Colonic mucosa (tissue), 4 donors: Measurements from ENCODE around the gene NUPR1. TPM values are rescaled to one million over a fixed set of nuclear protein-coding genes. Genes with fewer than 3 reads are reported as not detected.
"Not testable (repeated sequence)": the region's sequence is repeated elsewhere in the genome, so short reads cannot be mapped to it uniquely, and the experiment has no call there.

ENCODE experiments used
- DNase-seq: peaks from one replicate; pipeline ENCODE4 v3.0.0-alpha.2; 2020
- H3K27ac ChIP-seq: fragments of 200-600 bp; one replicate; pipeline ENCODE4 v1.8.0; 2021
- H3K27me3 ChIP-seq: fragments of 200-600 bp; one replicate; pipeline ENCODE4 v1.8.0; 2021
- H3K36me3 ChIP-seq: fragments of 200-600 bp; one replicate; pipeline ENCODE4 v1.8.0; 2021
- H3K4me1 ChIP-seq: fragments of 200-600 bp; one replicate; pipeline ENCODE4 v1.8.0; 2021; ENCODE audit warnings: mild to moderate bottlenecking
- H3K4me3 ChIP-seq: fragments of 200-600 bp; one replicate; pipeline ENCODE4 v1.8.0; 2021
- H3K9ac ChIP-seq, 2 donors: one replicate each; pipeline ENCODE4 v1.7.0; 2013; ENCODE audit warnings: control low read depth in 2 of 2, low read depth in 2 of 2, low read length in 2 of 2
- H3K9me3 ChIP-seq: fragments of 200-600 bp; one replicate; pipeline ENCODE4 v1.8.0; 2021
- intact Hi-C: fragments of 100-400 bp; cut with DNase I; formaldehyde crosslinking; loops from one replicate; pipeline ENCODE4 v1.14.1; 2022
- total RNA-seq, 2 donors: library from RNA; stranded (reverse); fragmentation: NEBNext Ultra II Directional in 1 of 2; extraction: Animal tissue kit (Norgen Biotek cat#: 25700) in 1 of 2; gene quantifications; one replicate each; pipeline ENCODE4 v1.2.1, GENCODE V29; 2021
- TF ChIP-seq, protein P1 (sequence below): fragments of 200-600 bp; IDR thresholded peaks from one replicate; pipeline ENCODE4 v1.8.0; 2022; ENCODE audit warnings: antibody characterized with exemption, mild to moderate bottlenecking
- donor health status: healthy.
- donor health status: DM: no; HTN: no; CAD: no.
- donor health status: DM: no; HTN: no; CAD: no.

NUPR1 gene
- total RNA-seq, 2 donors from 2014 or later, result 87.0 to 128 TPM

GRCh38 chr16:28532940-28533647 is 5.7 kb downstream of the NUPR1 start:
- no peak overlapping the region for H3K4me3 ChIP-seq
- no peaks in the 10 kb centered on the region for H3K9me3 ChIP-seq
- H3K27ac ChIP-seq, result peak overlapping the region; percentile 54
- H3K36me3 ChIP-seq, result no peaks in the 10 kb centered on the region
- TF ChIP-seq, protein P1, sequence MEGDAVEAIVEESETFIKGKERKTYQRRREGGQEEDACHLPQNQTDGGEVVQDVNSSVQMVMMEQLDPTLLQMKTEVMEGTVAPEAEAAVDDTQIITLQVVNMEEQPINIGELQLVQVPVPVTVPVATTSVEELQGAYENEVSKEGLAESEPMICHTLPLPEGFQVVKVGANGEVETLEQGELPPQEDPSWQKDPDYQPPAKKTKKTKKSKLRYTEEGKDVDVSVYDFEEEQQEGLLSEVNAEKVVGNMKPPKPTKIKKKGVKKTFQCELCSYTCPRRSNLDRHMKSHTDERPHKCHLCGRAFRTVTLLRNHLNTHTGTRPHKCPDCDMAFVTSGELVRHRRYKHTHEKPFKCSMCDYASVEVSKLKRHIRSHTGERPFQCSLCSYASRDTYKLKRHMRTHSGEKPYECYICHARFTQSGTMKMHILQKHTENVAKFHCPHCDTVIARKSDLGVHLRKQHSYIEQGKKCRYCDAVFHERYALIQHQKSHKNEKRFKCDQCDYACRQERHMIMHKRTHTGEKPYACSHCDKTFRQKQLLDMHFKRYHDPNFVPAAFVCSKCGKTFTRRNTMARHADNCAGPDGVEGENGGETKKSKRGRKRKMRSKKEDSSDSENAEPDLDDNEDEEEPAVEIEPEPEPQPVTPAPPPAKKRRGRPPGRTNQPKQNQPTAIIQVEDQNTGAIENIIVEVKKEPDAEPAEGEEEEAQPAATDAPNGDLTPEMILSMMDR, result no peak
- DNase-seq, result no peak
- intact Hi-C loops, result no loop called here
- H3K27me3 ChIP-seq, result no peaks in the 10 kb centered on the region
- no peak overlapping the region for H3K9ac ChIP-seq
- H3K4me1 ChIP-seq, result peaks cover 13% of the 10 kb centered on the region

- Histone ChIP-seq H3K36me3 (no peaks in the 10 kb centered on the region), H3K9me3 (no peaks in the 10 kb centered on the region), H3K27me3 (no peaks in the 10 kb centered on the region), H3K27ac (peak overlapping the region; percentile 54), H3K9ac (peak overlapping the region in 1 of 2 donors; percentile 6), H3K4me3 (no peak overlapping the region), H3K4me1 (peaks cover 13% of the 10 kb centered on the region)
- TF ChIP-seq, protein P1, result no peak
- DNase-seq, result peak; percentile 91
- intact Hi-C loops, result no loop called here
Observed at GRCh38 chr16:28531777-28532744, 6.7 kb downstream of the NUPR1 start.

DNA sequence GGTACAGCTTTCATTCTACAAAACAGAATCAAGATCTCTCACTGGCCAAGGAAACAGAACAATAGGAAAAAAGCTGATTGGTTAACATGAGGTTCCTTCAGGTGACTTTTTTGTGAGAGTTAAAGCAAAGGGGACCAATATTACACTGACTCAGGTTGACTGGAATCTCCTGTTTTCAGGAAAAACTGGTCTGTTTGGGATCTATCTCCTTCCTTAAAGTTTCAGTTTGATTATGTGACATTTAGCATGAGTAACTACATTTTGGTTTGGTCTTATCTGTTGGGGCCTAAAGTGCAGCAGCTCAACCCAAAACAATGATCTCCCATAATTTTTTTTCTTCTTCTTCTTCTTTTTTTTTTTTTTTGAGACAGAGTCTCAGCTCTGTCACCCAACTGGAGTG is 9.7 kb downstream of the NUPR1 start:
- Histone ChIP-seq H3K4me3 (no peak overlapping the region), H3K27ac (no peak overlapping the region), H3K9ac (no peak overlapping the region), H3K4me1 (peaks cover 13% of the 10 kb centered on the region), H3K27me3 (no peaks in the 10 kb centered on the region), H3K9me3 (no peaks in the 10 kb centered on the region), H3K36me3 (no peaks in the 10 kb centered on the region)
- no peak for DNase-seq
- intact Hi-C loops, result no loop called here
- TF ChIP-seq, protein P1, result no peak

DNA sequence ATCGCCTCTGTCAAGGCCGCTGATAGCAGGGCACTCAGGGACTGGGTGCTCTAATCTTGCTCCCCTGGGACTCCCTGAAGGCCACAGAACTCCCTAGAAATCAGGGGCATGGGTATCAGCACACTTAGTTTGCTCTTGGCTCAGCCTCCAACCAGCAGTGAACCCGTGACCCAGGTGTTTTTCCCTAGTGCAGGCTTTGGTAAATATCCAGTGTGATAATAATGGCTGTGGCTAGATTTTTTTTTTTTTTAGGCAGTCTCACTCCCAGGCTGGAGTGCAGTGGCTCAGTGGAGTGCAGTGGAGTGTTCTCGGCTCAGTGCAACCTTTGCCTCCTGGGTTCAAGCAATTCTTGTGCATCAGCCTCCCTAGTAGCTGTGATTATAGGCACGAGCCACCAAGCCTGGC is 10.3 kb downstream of the NUPR1 start:
- H3K4me3 ChIP-seq, result no peak overlapping the region
- H3K36me3 ChIP-seq, result no peaks in the 10 kb centered on the region
- H3K27ac ChIP-seq, result no peak overlapping the region
- TF ChIP-seq, protein P1, result no peak
- H3K4me1 ChIP-seq, result peaks cover 13% of the 10 kb centered on the region
- no peak for DNase-seq
- no peaks in the 10 kb centered on the region for H3K27me3 ChIP-seq
- no peaks in the 10 kb centered on the region for H3K9me3 ChIP-seq
- intact Hi-C loops, result no loop called here
- no peak overlapping the region for H3K9ac ChIP-seq

- Histone ChIP-seq H3K9me3 (no peaks in the 10 kb centered on the region), H3K27ac (no peak overlapping the region), H3K4me3 (no peak overlapping the region), H3K36me3 (no peaks in the 10 kb centered on the region), H3K4me1 (peaks cover 13% of the 10 kb centered on the region), H3K27me3 (no peaks in the 10 kb centered on the region), H3K9ac (no peak overlapping the region)
- no peak for DNase-seq
- intact Hi-C loops, result no loop called here
- TF ChIP-seq, protein P1, result no peak
Observed at GRCh38 chr16:28527985-28528384, 10.8 kb downstream of the NUPR1 start.

GRCh38 chr16:28527100-28527785 is 11.5 kb downstream of the NUPR1 start:
- DNase-seq, H3K27me3 ChIP-seq, H3K27ac ChIP-seq, H3K9me3 ChIP-seq, H3K4me1 ChIP-seq, H3K9ac ChIP-seq, H3K4me3 ChIP-seq, intact Hi-C loops, H3K36me3 ChIP-seq: not testable (repeated sequence)
